Stomach (tissue), 9 donors: ENCODE data around the gene OCA2. TPM values are rescaled to one million over a fixed set of nuclear protein-coding genes. Genes with fewer than 3 reads are reported as not detected.
A peak's percentile ranks its signal among the peaks of the same experiment; 100 is the strongest.

Experiments used
- DNase-seq, 2 donors: peaks; one replicate each; pipeline versions ENCODE4 v3.0.0 to v3.0.0-alpha.2; 2013 to 2019
- H3K27ac ChIP-seq, 5 donors: fragments of 200-600 bp in 4 of 5; sonication (generic) in 4 of 5; one replicate each; pipeline ENCODE4 v1.5.1; 2013 to 2019; ENCODE audit warnings: mild to moderate bottlenecking in 1 of 5, moderate library complexity in 1 of 5
- H3K27me3 ChIP-seq, 3 donors: fragments of 200-600 bp; sonication (generic); one replicate each; pipeline ENCODE4 v1.5.1; 2017 to 2019; ENCODE audit warnings: mixed run types in 1 of 3
- H3K36me3 ChIP-seq, 4 donors: fragments of 200-600 bp; sonication (generic); 1 replicate in 3 of 4; 2 replicates in 1 of 4; pipeline ENCODE4 v1.5.1; 2016 to 2019
- H3K4me1 ChIP-seq, 4 donors: fragments of 200-600 bp; sonication (generic); one replicate each; pipeline ENCODE4 v1.5.1; 2016 to 2019
- H3K4me3 ChIP-seq, 4 donors: fragments of 200-600 bp; sonication (generic) in 3 of 4; one replicate each; pipeline ENCODE4 v1.5.1; 2016 to 2019; ENCODE audit warnings: mild to moderate bottlenecking in 1 of 4
- H3K9me3 ChIP-seq, 4 donors: fragments of 200-600 bp; sonication (generic); one replicate each; pipeline ENCODE4 v1.5.1; 2016 to 2019
- EP300 ChIP-seq: sonication (generic); formaldehyde crosslinking; IDR thresholded peaks from one replicate; pipeline ENCODE4 v1.6.1; 2017; ENCODE audit warnings: antibody characterized with exemption
- POLR2A ChIP-seq, 4 donors: fragments of 450-650 bp; IDR thresholded peaks; one replicate each; pipeline ENCODE4 v1.6.1; 2016; ENCODE audit warnings: antibody characterized with exemption in 4 of 4, control low read depth in 2 of 4, mild to moderate bottlenecking in 1 of 4, moderate library complexity in 1 of 4
- POLR2AphosphoS5 ChIP-seq, 3 donors: sonication (generic); formaldehyde crosslinking; IDR thresholded peaks; one replicate each; pipeline ENCODE4 v1.6.1; 2016; ENCODE audit warnings: antibody characterized with exemption in 3 of 3
- WGBS, 5 donors: extraction: QIAGEN DNeasy Blood & Tissue Kit in 3 of 5; methylation state at CpG; one replicate each; pipeline versions ENCODE4 v1.1.5 to v1.1.7; 2013 to 2018; 5-methylcytosine and 5-hydroxymethylcytosine counted together
- intact Hi-C: fragments of 100-400 bp; cut with DNase I; formaldehyde crosslinking; loops from one replicate; pipeline ENCODE4 v1.15.1; 2023; ENCODE audit warnings: low total_unique reads
- polyA plus RNA-seq, 3 donors: library from polyadenylated mRNA; stranded (reverse); fragments of 200-250 nt; gene quantifications; one replicate each; pipeline ENCODE4 v1.2.3, GENCODE V29; 2013
- total RNA-seq, 5 donors: library from RNA; depleted of rRNA; stranded (reverse); fragments of >200 nt; gene quantifications; one replicate each; pipeline versions ENCODE4 v1.1.0 to v1.2.3, GENCODE V29; 2014 to 2016
- TF ChIP-seq, protein P1 (sequence below), 7 experiments: fragments of 450-650 bp in 4 of 7; fragments of 200-600 bp in 3 of 7; sonication (generic) in 3 of 7; IDR thresholded peaks; one replicate each; pipeline ENCODE4 v1.5.1; 2016 to 2019; ENCODE audit warnings: antibody characterized with exemption in 7 of 7, control low read depth in 2 of 7, mild to moderate bottlenecking in 1 of 7
- donor health status: healthy with polysubstance abuse.
- donor health status: Bipolar disorder and iron deficiency.
- donor health status: healthy.

The OCA2 gene
- total and polyA plus RNA-seq, 8 donors = 0.12 to 0.89 (median 0.65) TPM; not detected in 4

GRCh38 chr15:28096670-28097431 is 2.3 kb downstream of the OCA2 start:
- no peaks in the 10 kb centered on the region for H3K36me3 ChIP-seq
- TF ChIP-seq POLR2A (IDR thresholded peaks at IDR 0.05) (no peak), POLR2AphosphoS5 (IDR thresholded peaks at IDR 0.05) (no peak), EP300 (no peak)
- TF ChIP-seq, protein P1, sequence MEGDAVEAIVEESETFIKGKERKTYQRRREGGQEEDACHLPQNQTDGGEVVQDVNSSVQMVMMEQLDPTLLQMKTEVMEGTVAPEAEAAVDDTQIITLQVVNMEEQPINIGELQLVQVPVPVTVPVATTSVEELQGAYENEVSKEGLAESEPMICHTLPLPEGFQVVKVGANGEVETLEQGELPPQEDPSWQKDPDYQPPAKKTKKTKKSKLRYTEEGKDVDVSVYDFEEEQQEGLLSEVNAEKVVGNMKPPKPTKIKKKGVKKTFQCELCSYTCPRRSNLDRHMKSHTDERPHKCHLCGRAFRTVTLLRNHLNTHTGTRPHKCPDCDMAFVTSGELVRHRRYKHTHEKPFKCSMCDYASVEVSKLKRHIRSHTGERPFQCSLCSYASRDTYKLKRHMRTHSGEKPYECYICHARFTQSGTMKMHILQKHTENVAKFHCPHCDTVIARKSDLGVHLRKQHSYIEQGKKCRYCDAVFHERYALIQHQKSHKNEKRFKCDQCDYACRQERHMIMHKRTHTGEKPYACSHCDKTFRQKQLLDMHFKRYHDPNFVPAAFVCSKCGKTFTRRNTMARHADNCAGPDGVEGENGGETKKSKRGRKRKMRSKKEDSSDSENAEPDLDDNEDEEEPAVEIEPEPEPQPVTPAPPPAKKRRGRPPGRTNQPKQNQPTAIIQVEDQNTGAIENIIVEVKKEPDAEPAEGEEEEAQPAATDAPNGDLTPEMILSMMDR (IDR thresholded peaks at IDR 0.05) = no peak
- peaks cover 0 to 5% (median 1%) of the 10 kb centered on the region in 4 donors for H3K9me3 ChIP-seq
- H3K4me3 ChIP-seq = peak overlapping the region; percentile 48 to 61 (median 52)
- peaks cover 46 to 51% (median 46%) of the 10 kb centered on the region in 4 donors for H3K4me1 ChIP-seq
- peak in 1 of 2 donors; percentile 60 for DNase-seq
- intact Hi-C loops = no loop called here
- WGBS, 5 donors = 4 to 17% (median 5%) methylated on average over 7 to 72 of the region's 72 CpGs
- H3K27me3 ChIP-seq = peaks cover 5 to 96% (median 55%) of the 10 kb centered on the region in 3 donors
- H3K27ac ChIP-seq = peak overlapping the region in 4 of 5 donors; percentile 36 to 84 (median 77)

DNA sequence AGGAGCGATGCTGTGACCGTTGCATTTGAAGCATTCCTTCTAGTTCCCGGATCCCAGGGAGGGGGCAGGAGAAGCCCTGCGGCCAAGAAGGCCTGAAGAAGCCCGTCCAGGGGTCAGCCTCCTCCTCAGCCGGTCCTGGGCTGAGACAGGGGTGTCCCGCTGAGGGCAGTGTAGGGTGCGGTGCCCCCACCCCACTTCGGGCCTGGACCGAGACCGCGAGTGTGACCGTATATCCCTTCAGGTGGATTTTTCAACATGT is 2.8 kb downstream of the OCA2 start:
- no peak for DNase-seq
- H3K27me3 ChIP-seq = peaks cover 5 to 93% (median 55%) of the 10 kb centered on the region in 3 donors
- peaks cover 46 to 51% (median 46%) of the 10 kb centered on the region in 4 donors for H3K4me1 ChIP-seq
- H3K36me3 ChIP-seq = no peaks in the 10 kb centered on the region
- H3K9me3 ChIP-seq = peaks cover 4 to 10% (median 6%) of the 10 kb centered on the region in 4 donors
- 0 to 2% (median 1%) methylated on average over 12 to 13 of the region's 13 CpGs for WGBS, 5 donors
- peak overlapping the region; percentile 48 to 61 (median 52) for H3K4me3 ChIP-seq
- H3K27ac ChIP-seq = peak overlapping the region; percentile 36 to 84 (median 75)
- TF ChIP-seq POLR2A (IDR thresholded peaks at IDR 0.05) (no peak), POLR2AphosphoS5 (IDR thresholded peaks at IDR 0.05) (no peak), EP300 (no peak)
- TF ChIP-seq, protein P1 (IDR thresholded peaks at IDR 0.05) = no peak
- intact Hi-C loops = no loop called here

GRCh38 chr15:28094732-28095521 is 4.2 kb downstream of the OCA2 start:
- Histone ChIP-seq H3K27me3 (peaks cover 5 to 79% (median 55%) of the 10 kb centered on the region in 3 donors), H3K4me3 (peak overlapping the region; percentile 48 to 61 (median 52)), H3K36me3 (no peaks in the 10 kb centered on the region), H3K27ac (peak overlapping the region; percentile 52 to 84 (median 75)), H3K4me1 (peaks cover 46 to 51% (median 46%) of the 10 kb centered on the region in 4 donors), H3K9me3 (peaks cover 4 to 20% (median 14%) of the 10 kb centered on the region in 4 donors)
- WGBS, 5 donors = 0 to 2% (median 1%) methylated on average over 19 to 76 of the region's 76 CpGs
- DNase-seq = peak; percentile 80 to 85
- intact Hi-C loops = no loop called here
- TF ChIP-seq POLR2AphosphoS5 (IDR thresholded peaks at IDR 0.05) = peak in 2 of 3 donors; percentile 66 to 75
- TF ChIP-seq EP300 = no peak

DNA sequence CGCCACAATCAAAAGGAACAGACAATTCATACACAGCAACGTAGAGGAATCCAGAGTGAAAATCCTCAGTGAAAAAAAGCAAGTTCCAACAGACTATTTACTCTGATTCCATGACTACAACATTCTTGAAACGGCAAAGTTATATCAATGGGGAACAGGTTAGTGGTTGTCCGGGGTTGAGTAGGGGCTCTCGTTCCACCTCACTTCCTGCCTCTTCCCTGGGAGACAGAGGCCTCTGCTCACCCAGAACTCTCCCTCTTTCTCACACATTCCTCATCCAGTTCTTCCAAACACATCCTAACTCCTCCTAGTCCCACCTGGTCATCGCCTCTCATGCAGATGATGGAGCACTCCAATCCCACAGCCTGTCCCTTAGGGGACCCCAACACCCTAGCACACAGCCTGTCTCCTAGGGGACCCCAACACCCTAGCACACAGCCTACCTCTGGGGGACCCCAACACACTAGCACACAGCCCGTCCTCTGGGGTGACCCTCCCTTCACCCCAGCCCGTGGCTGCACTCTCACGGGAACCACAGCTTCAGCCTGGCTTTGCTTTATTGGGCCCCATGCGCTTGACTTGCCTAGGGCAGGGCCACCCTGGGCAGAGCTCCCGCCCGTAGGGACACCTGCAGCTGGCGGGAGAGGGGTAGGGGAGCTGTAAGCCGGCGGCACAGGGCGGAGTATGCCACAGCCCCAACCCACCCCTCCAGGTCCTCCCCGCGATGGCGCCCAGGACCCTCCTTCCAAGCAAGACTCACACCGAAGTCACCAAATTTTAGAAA is 5.2 kb downstream of the OCA2 start:
- H3K27me3 ChIP-seq = peaks cover 5 to 69% (median 47%) of the 10 kb centered on the region in 3 donors

More for the DNA sequence above, 5.2 kb downstream of the OCA2 start:
- Histone ChIP-seq H3K4me1 (peaks cover 38 to 43% (median 39%) of the 10 kb centered on the region in 4 donors), H3K27ac (peak overlapping the region in 2 of 5 donors; percentile 69 to 79), H3K4me3 (peak overlapping the region in 3 of 4 donors; percentile 48 to 61 (median 54)), H3K36me3 (no peaks in the 10 kb centered on the region), H3K9me3 (peaks cover 4 to 27% (median 15%) of the 10 kb centered on the region in 4 donors)
- no peak for DNase-seq
- TF ChIP-seq POLR2AphosphoS5 (IDR thresholded peaks at IDR 0.05) = no peak
- TF ChIP-seq EP300 = no peak
- no peak for TF ChIP-seq POLR2A (IDR thresholded peaks at IDR 0.05)
- TF ChIP-seq, protein P1 (IDR thresholded peaks at IDR 0.05) = no peak
- 46 to 73% (median 57%) methylated on average over 17 to 20 of the region's 20 CpGs for WGBS, 5 donors
- intact Hi-C loops = no loop called here
